ENCODE results near the gene CD22. TPM values are rescaled to one million over a fixed set of nuclear protein-coding genes. Genes with fewer than 3 reads are reported as not detected.

The CD22 gene
- polyA plus RNA-seq, 1 donor (not counting 4 experiments of a cell fraction or from before 2014, with no cell fraction given): 0.26 TPM

DNA sequence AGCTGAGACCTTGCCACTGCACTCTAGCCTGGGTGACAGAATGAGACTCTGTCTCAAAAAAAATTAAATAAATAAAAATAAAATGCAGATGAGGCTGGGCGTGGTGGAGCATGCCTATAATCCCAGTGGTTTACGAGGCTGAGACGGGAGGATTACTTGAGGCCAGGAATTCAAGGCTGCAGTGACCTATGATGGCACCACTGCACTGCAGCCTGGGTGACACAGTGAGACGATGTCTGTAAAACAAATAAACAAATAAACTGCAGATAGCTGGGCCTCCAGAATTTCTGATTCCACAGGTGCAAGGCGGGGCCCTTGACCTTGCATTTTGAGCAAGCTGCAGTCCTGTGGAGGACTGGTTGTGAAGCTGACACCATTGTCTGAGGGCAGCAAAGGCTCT is 40.1 kb upstream of the CD22 start:
- FAIRE-seq: no peak
- dilution Hi-C loops (cut with MboI; ENCODE audit: extremely low pct_ligation_motif_present, low sequenced_read_pairs): no loop called here

DNA sequence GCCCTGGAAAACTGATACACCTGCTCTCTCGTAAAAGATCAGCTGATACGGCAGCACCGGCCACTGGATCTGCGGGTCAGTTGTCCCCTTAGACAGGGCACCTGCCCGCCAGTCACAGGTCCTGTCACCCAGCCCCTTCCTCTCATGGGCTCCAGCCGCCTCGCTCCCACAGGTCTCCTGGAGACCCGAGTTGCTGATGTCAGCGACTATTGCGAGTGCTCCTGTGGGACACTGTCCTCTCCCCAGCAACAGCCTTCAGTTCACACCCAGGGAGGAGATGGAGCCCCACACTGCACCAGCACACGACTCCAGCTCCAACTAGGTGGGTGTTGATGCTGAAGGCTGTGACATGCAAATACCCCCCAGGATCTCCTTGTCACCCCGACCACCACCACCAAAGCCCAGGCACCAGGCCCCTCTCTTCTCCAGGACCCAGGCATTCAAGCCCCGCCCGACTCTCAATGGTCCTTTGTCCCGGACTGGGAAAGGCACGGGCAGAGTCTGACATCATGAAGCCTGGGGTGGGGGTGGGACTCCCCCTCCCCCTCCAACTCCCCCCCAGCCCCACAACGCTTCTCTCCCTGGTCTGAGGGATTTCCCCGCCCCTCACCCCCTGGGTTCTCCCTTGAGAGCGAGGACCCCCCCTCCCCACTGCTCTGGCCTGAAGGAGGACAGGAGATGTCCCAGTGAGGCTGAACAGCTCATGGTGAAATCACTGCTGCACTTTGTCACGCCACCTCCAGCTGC is 38.4 kb upstream of the CD22 start:
- no peaks in the 10 kb centered on the region for H3K9me1 ChIP-seq (ENCODE audit: control insufficient read depth, extremely low read depth, insufficient read depth, low read length)
- no peaks in the 10 kb centered on the region for H3K4me1 ChIP-seq (ENCODE audit: control insufficient read depth, extremely low read depth, insufficient read depth, low read length)
- no peak for DNase-seq (ENCODE audit: low read depth, low spot score)
- no peak for TF ChIP-seq EZH2 (IDR thresholded peaks at IDR 0.05; ENCODE audit: low read length)
- TF ChIP-seq, protein P1, sequence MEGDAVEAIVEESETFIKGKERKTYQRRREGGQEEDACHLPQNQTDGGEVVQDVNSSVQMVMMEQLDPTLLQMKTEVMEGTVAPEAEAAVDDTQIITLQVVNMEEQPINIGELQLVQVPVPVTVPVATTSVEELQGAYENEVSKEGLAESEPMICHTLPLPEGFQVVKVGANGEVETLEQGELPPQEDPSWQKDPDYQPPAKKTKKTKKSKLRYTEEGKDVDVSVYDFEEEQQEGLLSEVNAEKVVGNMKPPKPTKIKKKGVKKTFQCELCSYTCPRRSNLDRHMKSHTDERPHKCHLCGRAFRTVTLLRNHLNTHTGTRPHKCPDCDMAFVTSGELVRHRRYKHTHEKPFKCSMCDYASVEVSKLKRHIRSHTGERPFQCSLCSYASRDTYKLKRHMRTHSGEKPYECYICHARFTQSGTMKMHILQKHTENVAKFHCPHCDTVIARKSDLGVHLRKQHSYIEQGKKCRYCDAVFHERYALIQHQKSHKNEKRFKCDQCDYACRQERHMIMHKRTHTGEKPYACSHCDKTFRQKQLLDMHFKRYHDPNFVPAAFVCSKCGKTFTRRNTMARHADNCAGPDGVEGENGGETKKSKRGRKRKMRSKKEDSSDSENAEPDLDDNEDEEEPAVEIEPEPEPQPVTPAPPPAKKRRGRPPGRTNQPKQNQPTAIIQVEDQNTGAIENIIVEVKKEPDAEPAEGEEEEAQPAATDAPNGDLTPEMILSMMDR (optimal IDR thresholded peaks at IDR 0.05 in 1 of 3, IDR thresholded peaks at IDR 0.05 in 1 of 3, conservative IDR thresholded peaks at IDR 0.05 in 1 of 3; ENCODE audit: extremely low read depth in 1 of 3, insufficient read depth in 2 of 3, low read length in 3 of 3): no peak
- dilution Hi-C loops (cut with MboI; ENCODE audit: extremely low pct_ligation_motif_present, low sequenced_read_pairs): no loop called here
- no peak overlapping the region for H2AFZ ChIP-seq (ENCODE audit: control insufficient read depth, low read length)
- H3K4me3 ChIP-seq (ENCODE audit: control insufficient read depth in 2 of 3, extremely low read depth in 1 of 3, insufficient read depth in 2 of 3, low read depth in 1 of 3, low read length in 3 of 3): no peak overlapping the region
- no peak overlapping the region for H3K27ac ChIP-seq (ENCODE audit: control insufficient read depth, insufficient read depth, low read length)
- H3K9me3 ChIP-seq (ENCODE audit: control insufficient read depth, low read depth, low read length): no peaks in the 10 kb centered on the region
- no peak for FAIRE-seq
- H3K36me3 ChIP-seq (ENCODE audit: control insufficient read depth in 2 of 2, extremely low read depth in 1 of 2, insufficient read depth in 2 of 2, low read length in 2 of 2): no peaks in the 10 kb centered on the region
- H3K9ac ChIP-seq (ENCODE audit: control insufficient read depth, extremely low read depth, insufficient read depth, low read length): no peak overlapping the region
- peaks cover 43% of the 10 kb centered on the region for H3K27me3 ChIP-seq (ENCODE audit: control insufficient read depth, extremely low read depth, insufficient read depth, low read length)
- H4K20me1 ChIP-seq (ENCODE audit: control insufficient read depth, extremely low read depth, insufficient read depth, low read length): no peaks in the 10 kb centered on the region
- H3K79me2 ChIP-seq (ENCODE audit: control insufficient read depth, insufficient read depth, low read length): no peaks in the 10 kb centered on the region
- H3K4me2 ChIP-seq (ENCODE audit: control insufficient read depth, extremely low read depth, insufficient read depth, low read depth, low read length): no peak overlapping the region

More for the DNA sequence above, 40.1 kb upstream of the CD22 start:
- Histone ChIP-seq H4K20me1 (ENCODE audit: control insufficient read depth, extremely low read depth, insufficient read depth, low read length) (no peaks in the 10 kb centered on the region), H3K9me3 (ENCODE audit: control insufficient read depth, low read depth, low read length) (no peaks in the 10 kb centered on the region), H3K9me1 (ENCODE audit: control insufficient read depth, extremely low read depth, insufficient read depth, low read length) (no peaks in the 10 kb centered on the region), H3K27me3 (ENCODE audit: control insufficient read depth, extremely low read depth, insufficient read depth, low read length) (peaks cover 42% of the 10 kb centered on the region), H3K4me1 (ENCODE audit: control insufficient read depth, extremely low read depth, insufficient read depth, low read length) (no peaks in the 10 kb centered on the region), H3K36me3 (ENCODE audit: control insufficient read depth in 2 of 2, extremely low read depth in 1 of 2, insufficient read depth in 2 of 2, low read length in 2 of 2) (no peaks in the 10 kb centered on the region), H2AFZ (ENCODE audit: control insufficient read depth, low read length) (no peak overlapping the region), H3K79me2 (ENCODE audit: control insufficient read depth, insufficient read depth, low read length) (no peaks in the 10 kb centered on the region), H3K4me2 (ENCODE audit: control insufficient read depth, extremely low read depth, insufficient read depth, low read depth, low read length) (no peak overlapping the region), H3K27ac (ENCODE audit: control insufficient read depth, insufficient read depth, low read length) (no peak overlapping the region), H3K9ac (ENCODE audit: control insufficient read depth, extremely low read depth, insufficient read depth, low read length) (no peak overlapping the region), H3K4me3 (ENCODE audit: control insufficient read depth in 2 of 3, extremely low read depth in 1 of 3, insufficient read depth in 2 of 3, low read depth in 1 of 3, low read length in 3 of 3) (no peak overlapping the region)
- DNase-seq (ENCODE audit: low read depth, low spot score): no peak
- TF ChIP-seq, protein P1 (optimal IDR thresholded peaks at IDR 0.05 in 1 of 3, IDR thresholded peaks at IDR 0.05 in 1 of 3, conservative IDR thresholded peaks at IDR 0.05 in 1 of 3; ENCODE audit: extremely low read depth in 1 of 3, insufficient read depth in 2 of 3, low read length in 3 of 3): no peak
- no peak for TF ChIP-seq EZH2 (IDR thresholded peaks at IDR 0.05; ENCODE audit: low read length)

Data from keratinocyte (primary cell).